Heart left ventricle (tissue), 16 donors: ENCODE measurements around the gene DHH. TPM values are rescaled to one million over a fixed set of nuclear protein-coding genes. Genes with fewer than 3 reads are reported as not detected.

Source experiments
- ATAC-seq, 4 donors: fragments of 200-7000 bp; cut with Tn5 transposase; one replicate each; pipeline ENCODE4 v1.9.1; 2020 to 2022; ENCODE audit warnings: moderate library complexity in 4 of 4, mild to moderate bottlenecking in 3 of 4, moderate number of reproducible peaks in 1 of 4
- DNase-seq, 5 donors: peaks; one replicate each; pipeline ENCODE4 v3.0.0-alpha.2; 2020
- H3K27ac ChIP-seq, 12 donors: fragments of 200-600 bp; sonication (generic) in 4 of 12; one replicate each; pipeline versions ENCODE4 v1.5.0 to v1.8.0; 2016 to 2022; ENCODE audit warnings: mild to moderate bottlenecking in 2 of 12
- H3K27me3 ChIP-seq, 9 donors: fragments of 200-600 bp; sonication (generic) in 2 of 9; one replicate each; pipeline versions ENCODE4 v1.5.1 to v1.8.0; 2016 to 2022; ENCODE audit warnings: mild to moderate bottlenecking in 3 of 9
- H3K36me3 ChIP-seq, 9 donors: fragments of 200-600 bp; sonication (generic) in 2 of 9; one replicate each; pipeline versions ENCODE4 v1.5.0 to v1.8.0; 2018 to 2022; ENCODE audit warnings: mild to moderate bottlenecking in 2 of 9
- H3K4me1 ChIP-seq, 12 donors: fragments of 200-600 bp; sonication (generic) in 4 of 12; one replicate each; pipeline versions ENCODE4 v1.5.0 to v1.8.0; 2016 to 2022; ENCODE audit warnings: mild to moderate bottlenecking in 3 of 12
- H3K4me3 ChIP-seq, 12 donors: fragments of 200-600 bp; sonication (generic) in 4 of 12; one replicate each; pipeline versions ENCODE4 v1.5.0 to v1.8.0; 2017 to 2022; ENCODE audit warnings: mild to moderate bottlenecking in 9 of 12, moderate library complexity in 4 of 12
- H3K9me3 ChIP-seq, 12 donors: fragments of 200-600 bp; sonication (generic) in 4 of 12; one replicate each; pipeline versions ENCODE4 v1.5.0 to v1.8.0; 2016 to 2022; ENCODE audit warnings: mild to moderate bottlenecking in 1 of 12
- CTCF ChIP-seq, 12 donors: fragments of 200-600 bp; sonication (generic) in 4 of 12; IDR thresholded peaks; one replicate each; pipeline versions ENCODE4 v1.5.0 to v1.8.0; 2018 to 2022; ENCODE audit warnings: antibody characterized with exemption in 12 of 12, mild to moderate bottlenecking in 5 of 12
- POLR2A ChIP-seq, 2 donors: fragments of 450-650 bp; IDR thresholded peaks; one replicate each; pipeline ENCODE4 v1.6.1; 2017; ENCODE audit warnings: antibody characterized with exemption in 2 of 2, mild to moderate bottlenecking in 2 of 2, moderate library complexity in 2 of 2
- WGBS, 4 donors: extraction: QIAGEN DNeasy Blood & Tissue Kit in 2 of 4; methylation state at CpG; one replicate each; pipeline versions ENCODE4 v1.1.5 to v1.1.7; 2013 to 2018; 5-methylcytosine and 5-hydroxymethylcytosine counted together
- intact Hi-C, 10 donors: fragments of 100-400 bp; cut with DNase I; formaldehyde crosslinking; loops; one replicate each; pipeline versions ENCODE4 v1.11.1 to v1.14.2; 2022
- polyA plus RNA-seq, 2 donors: library from polyadenylated mRNA; stranded (reverse); fragments of 200-250 nt; gene quantifications; one replicate each; pipeline ENCODE4 v1.2.3, GENCODE V29; 2013
- total RNA-seq, 9 donors: library from RNA; depleted of rRNA in 2 of 9; stranded (reverse); fragments of >200 nt in 2 of 9; fragmentation: NEBNext Ultra II Directional in 3 of 9; extraction: Animal tissue kit (Norgen Biotek cat#: 25700) in 3 of 9; gene quantifications; one replicate each; pipeline versions ENCODE4 v1.1.0 to v1.2.4, GENCODE V29; 2016 to 2023
- donor health status: ischemic (EF 13 %, LVEDD 7.1; RV severe dilation, severe dysfunction).
- donor health status: healthy with polysubstance abuse.
- donor health status: DM: no; HTN: yes; CAD: no.
- donor health status: DM: no; HTN: no; CAD: no.
- donor health status: ischemic (EF 25% LVEDD 6.9; RV normal size, moderate dysfunction).
- donor health status: ischemic (EF 25% LVEDD 5.7; RV mildly dilated, moderate dysfunction).
- donor health status: healthy.
- donor health status: DM: yes; HTN: yes; CAD: no.
- donor health status: ischemic (EF 35%, LVEDD 5.7; RV mildly dilated, moderate dysfunction).
- donor health status: nonischemic (EF 11% LVEDD 7.7; RV severe dilation, severe dysfunction).
- donor health status: DM: yes; HTN: yes; CAD: no.
- donor health status: PGD.
- donor health status: ischemic (EF 29% LVEDD 5.4; RV normal size, mild dysfunction).
- donor health status: nonischemic (EF 23%, LVEDD 6.1; RV moderate dilation, normal function).

Gene DHH
- total and polyA plus RNA-seq, 11 donors, result 0.34 to 1.5 (median 0.76) TPM

GRCh38 chr12:49051777-49052438 lies 42.7 kb downstream of the DHH start:
- intact Hi-C loops, result no loop called here
- H3K4me1 ChIP-seq, result peaks cover 7 to 26% (median 21%) of the 10 kb centered on the region in 12 donors

GRCh38 chr12:49051373-49051764 lies 43.2 kb downstream of the DHH start:
- Histone ChIP-seq H3K36me3 (peaks cover 0 to 90% (median 88%) of the 10 kb centered on the region in 9 donors), H3K4me3 (no peak overlapping the region), H3K27me3 (no peaks in the 10 kb centered on the region), H3K9me3 (no peaks in the 10 kb centered on the region), H3K4me1 (peaks cover 1 to 20% (median 15%) of the 10 kb centered on the region in 12 donors), H3K27ac (no peak overlapping the region)
- WGBS, 4 donors, result 91 to 97% (median 95%) methylated on average over 17 to 18 of the region's 18 CpGs
- intact Hi-C loops, result no loop called here
- TF ChIP-seq CTCF (IDR thresholded peaks at IDR 0.05) (no peak), POLR2A (IDR thresholded peaks at IDR 0.05) (no peak)
- ATAC-seq (no peak), DNase-seq (peak in 1 of 5 donors; percentile 27)

More at GRCh38 chr12:49051777-49052438, 42.7 kb downstream of the DHH start:
- 86 to 91% (median 89%) methylated on average over 20 of the region's 20 CpGs for WGBS, 4 donors
- H3K4me3 ChIP-seq, result no peak overlapping the region
- H3K27ac ChIP-seq, result no peak overlapping the region
- TF ChIP-seq CTCF (IDR thresholded peaks at IDR 0.05) (no peak), POLR2A (IDR thresholded peaks at IDR 0.05) (no peak)
- H3K36me3 ChIP-seq, result peaks cover 0 to 85% (median 82%) of the 10 kb centered on the region in 9 donors
- no peaks in the 10 kb centered on the region for H3K27me3 ChIP-seq
- ATAC-seq (no peak), DNase-seq (no peak)
- H3K9me3 ChIP-seq, result no peaks in the 10 kb centered on the region

GRCh38 chr12:49050507-49051372 lies 43.9 kb downstream of the DHH start:
- ATAC-seq (no peak), DNase-seq (peak in 1 of 5 donors; percentile 7)
- peaks cover 0 to 97% (median 94%) of the 10 kb centered on the region in 9 donors for H3K36me3 ChIP-seq
- H3K4me3 ChIP-seq, result no peak overlapping the region
- peaks cover 0 to 17% (median 9%) of the 10 kb centered on the region in 12 donors for H3K4me1 ChIP-seq
- TF ChIP-seq POLR2A (IDR thresholded peaks at IDR 0.05), result no peak
- TF ChIP-seq CTCF (IDR thresholded peaks at IDR 0.05), result no peak
- intact Hi-C loops, result no loop called here
- H3K9me3 ChIP-seq, result no peaks in the 10 kb centered on the region
- H3K27me3 ChIP-seq, result no peaks in the 10 kb centered on the region
- no peak overlapping the region for H3K27ac ChIP-seq
- 85 to 94% (median 92%) methylated on average over 10 to 13 of the region's 13 CpGs for WGBS, 4 donors
